ENCODE results near the gene SEMA3E.
"Not testable (repeated sequence)": the region's sequence is repeated elsewhere in the genome, so short reads cannot be mapped to it uniquely, and the experiment has no call there.

Gene SEMA3E

GRCh38 chr7:83447681-83448080 is 201.3 kb downstream of the SEMA3E start:
- no peak for DNase-seq

GRCh38 chr7:83446102-83446669 is 202.8 kb downstream of the SEMA3E start:
- DNase-seq = no peak

- DNase-seq = no peak
Measured at GRCh38 chr7:83442911-83443310, 206.0 kb downstream of the SEMA3E start.

GRCh38 chr7:83439026-83439425 is 209.9 kb downstream of the SEMA3E start:
- DNase-seq = no peak

GRCh38 chr7:83430289-83430688 is 218.7 kb downstream of the SEMA3E start:
- not testable (repeated sequence) for DNase-seq

DNA sequence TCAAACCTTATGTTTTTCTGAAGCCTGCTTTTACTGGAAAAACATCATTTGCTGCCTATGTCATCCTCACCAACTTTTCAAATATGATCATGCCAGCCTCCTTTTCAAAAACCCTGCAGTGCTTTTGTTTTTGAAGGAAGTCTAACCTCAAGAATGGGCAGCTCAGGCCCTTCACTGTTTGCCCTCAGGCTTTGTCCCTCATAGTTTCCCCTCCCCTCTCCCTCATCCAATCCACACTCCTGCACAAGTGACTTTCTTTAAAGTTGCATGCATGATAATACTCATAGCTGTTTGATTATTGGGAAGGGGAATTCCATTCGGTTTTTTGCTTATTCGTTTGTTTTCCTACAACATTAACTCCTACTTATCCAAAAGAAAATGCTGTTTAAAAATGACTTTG is 219.4 kb downstream of the SEMA3E start:
- DNase-seq = no peak

DNA sequence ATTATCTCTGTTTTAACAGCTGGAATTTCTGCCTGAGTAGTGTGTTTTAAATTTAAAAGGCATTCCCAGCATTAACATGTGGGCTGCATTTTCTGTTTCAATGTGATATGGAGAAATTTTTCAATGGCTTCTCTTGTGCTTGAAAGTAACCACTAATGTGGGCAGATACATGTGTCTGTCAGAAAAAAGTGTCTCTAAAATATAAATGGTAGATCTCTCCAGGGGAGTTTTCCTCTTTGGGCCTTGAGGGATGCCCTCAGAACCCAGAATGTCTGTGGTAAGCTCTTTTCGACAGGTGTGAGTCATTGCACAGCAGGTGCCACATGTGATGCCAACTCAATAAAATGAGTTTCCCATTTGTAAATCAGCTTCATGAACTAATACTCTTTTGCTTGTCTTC is 221.1 kb downstream of the SEMA3E start:
- DNase-seq = no peak

DNA sequence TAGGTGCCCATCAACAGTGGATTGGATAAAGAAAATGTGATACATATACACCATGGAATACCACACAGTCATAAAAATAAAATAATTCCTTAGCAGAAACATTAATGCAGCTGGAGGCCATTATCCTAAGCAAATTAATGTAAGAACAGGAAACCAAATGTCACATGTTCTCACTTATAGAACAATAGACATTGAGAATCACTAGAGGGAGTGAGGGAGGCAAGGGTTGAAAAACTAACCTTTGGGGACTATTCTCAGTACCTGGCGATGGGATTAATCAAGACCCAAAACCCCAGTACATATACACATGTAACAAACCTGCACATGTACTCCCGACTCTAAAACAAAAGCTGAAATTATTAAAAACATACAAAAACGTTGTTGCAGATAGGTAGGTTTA is 222.6 kb downstream of the SEMA3E start:
- no peak for DNase-seq

DNA sequence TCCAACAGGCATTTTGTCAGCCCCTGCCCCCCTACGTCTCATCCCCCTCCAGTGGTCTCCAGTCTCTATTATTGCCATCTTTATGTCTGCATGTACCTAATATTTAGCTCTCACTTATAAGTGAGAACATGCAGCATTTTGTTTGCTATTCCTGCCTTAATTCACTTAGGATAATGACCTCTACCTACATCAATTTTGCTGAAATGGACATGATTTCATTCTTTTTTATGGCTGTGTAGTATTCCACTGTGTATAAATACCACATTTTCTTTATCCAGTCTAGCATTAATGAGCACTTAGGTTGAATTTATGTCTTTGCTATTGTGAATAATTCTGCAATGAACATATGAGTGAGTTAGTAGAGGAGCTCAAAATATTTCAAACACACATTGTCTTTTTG is 229.9 kb downstream of the SEMA3E start:
- DNase-seq = no peak

GRCh38 chr7:83415840-83416239 is 233.1 kb downstream of the SEMA3E start:
- no peak for DNase-seq

- no peak for DNase-seq
Measured at GRCh38 chr7:83414947-83415346, 234.0 kb downstream of the SEMA3E start.

GRCh38 chr7:83413831-83414230 is 235.1 kb downstream of the SEMA3E start:
- no peak for DNase-seq

GRCh38 chr7:83413424-83413823 is 235.5 kb downstream of the SEMA3E start:
- DNase-seq = no peak

DNA sequence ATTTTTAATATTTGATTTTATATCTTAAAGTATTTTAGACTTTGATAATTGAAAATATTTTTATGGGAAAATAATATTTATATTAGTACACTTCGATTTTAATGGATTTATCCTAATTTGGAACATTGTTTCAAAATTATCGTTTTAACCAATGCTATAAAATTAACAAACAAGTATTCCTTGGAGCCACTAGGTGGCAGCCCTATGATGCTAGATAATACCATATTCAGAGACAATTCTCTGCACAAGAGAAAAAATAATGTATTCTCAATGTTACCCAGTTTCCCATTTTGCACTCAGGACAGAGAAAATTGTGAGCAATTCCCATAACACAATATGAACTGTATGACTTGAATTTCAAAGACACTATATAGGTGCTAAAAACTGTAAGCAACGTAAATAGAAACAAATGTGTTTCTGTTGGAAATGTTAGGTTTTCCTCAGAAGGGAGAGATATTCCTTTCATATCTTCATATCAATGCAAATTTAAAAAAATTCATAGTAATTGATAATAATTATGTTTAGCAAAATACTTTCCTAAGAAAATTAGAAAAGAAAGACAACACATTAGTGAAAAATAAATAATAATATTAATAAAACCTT is 237.8 kb downstream of the SEMA3E start:
- peak; percentile 12 for DNase-seq

GRCh38 chr7:83394776-83395175 is 254.2 kb downstream of the SEMA3E start:
- no peak for DNase-seq

GRCh38 chr7:83388436-83388835 is 260.5 kb downstream of the SEMA3E start:
- DNase-seq = no peak

- no peak for DNase-seq
Measured at GRCh38 chr7:83366629-83367028, 282.3 kb downstream of the SEMA3E start.

- DNase-seq = no peak
Measured at GRCh38 chr7:83365746-83366145, 283.2 kb downstream of the SEMA3E start.

- no peak for DNase-seq
Measured at GRCh38 chr7:83362871-83363550, 285.9 kb downstream of the SEMA3E start.

- DNase-seq = no peak
Measured at GRCh38 chr7:83359108-83359507, 289.8 kb downstream of the SEMA3E start.

DNA sequence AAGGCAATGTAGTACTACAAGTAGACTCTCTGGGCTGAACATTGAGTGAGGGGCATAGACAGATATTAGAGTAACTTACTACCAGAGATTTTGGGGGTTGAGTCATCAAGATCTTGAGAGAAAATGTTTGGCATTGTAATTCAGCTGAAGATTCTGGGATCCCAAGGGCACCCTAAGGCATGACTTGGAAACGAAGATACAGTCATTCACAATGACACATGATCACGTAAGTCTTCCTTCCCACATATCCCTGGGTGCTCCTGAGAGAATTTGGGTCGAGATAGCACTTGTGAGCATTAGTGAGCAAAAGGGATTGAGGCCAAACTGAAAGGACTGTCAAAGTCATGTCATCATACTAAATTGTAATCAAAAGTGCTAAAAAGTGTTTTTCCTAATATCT is 293.8 kb downstream of the SEMA3E start:
- no peak for DNase-seq

DNA sequence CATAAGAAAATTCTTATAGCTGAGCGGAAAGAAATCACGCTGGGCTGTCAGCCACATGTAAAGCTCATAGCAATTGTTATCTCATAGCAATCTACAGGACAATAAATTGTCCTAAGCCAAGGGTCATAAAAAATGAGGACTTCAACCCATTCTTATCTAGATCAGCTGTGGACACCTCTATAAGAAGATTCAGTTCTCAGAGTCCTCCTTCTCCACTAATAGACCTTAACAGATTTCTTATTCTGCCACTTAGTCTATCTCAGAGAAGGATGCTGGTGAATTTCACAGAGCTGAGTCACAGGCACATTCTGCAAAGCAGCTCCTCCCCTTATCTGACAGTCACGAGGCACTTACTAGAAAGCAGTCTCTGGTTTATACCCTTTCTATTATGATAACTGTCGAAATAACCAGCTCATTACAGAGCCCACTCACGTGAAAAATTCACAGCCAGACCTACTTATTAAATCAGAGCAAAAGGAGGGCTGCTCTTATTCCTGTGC is 300.9 kb downstream of the SEMA3E start:
- no peak for DNase-seq

GRCh38 chr7:83339907-83340306 is 309.0 kb downstream of the SEMA3E start:
- no peak for DNase-seq

- no peak for DNase-seq
Measured at GRCh38 chr7:83338277-83338950, 310.5 kb downstream of the SEMA3E start.

Data from activated CD4-positive, alpha-beta T cell treated with anti-CD3 and anti-CD28 coated beads, Interleukin-2, amount 50 U/mL, for 16 hours (primary cell).